Endodermal cell (in vitro differentiated cells): ENCODE measurements around the gene ULK3. TPM values are rescaled to one million over a fixed set of nuclear protein-coding genes. Genes with fewer than 3 reads are reported as not detected.
A peak's percentile ranks its signal among the peaks of the same experiment; 100 is the strongest.

Experiments used
- DNase-seq: peaks from one replicate; pipeline ENCODE4 v3.0.0-alpha.2; 2017
- H3K27ac ChIP-seq: 2 replicates; pipeline ENCODE4 v1.5.1; 2013; ENCODE audit warnings: mild to moderate bottlenecking, low read depth, low read length, moderate library complexity
- H3K27me3 ChIP-seq: 2 replicates; pipeline ENCODE4 v1.6.1; 2013; ENCODE audit warnings: mild to moderate bottlenecking, low read length, moderate library complexity; ENCODE audit not compliant: insufficient read depth, control insufficient read depth, poor library complexity, severe bottlenecking
- H3K36me3 ChIP-seq: 2 replicates; pipeline ENCODE4 v1.7.0; 2013; ENCODE audit warnings: mild to moderate bottlenecking, low read length, moderate library complexity; ENCODE audit not compliant: control insufficient read depth, insufficient read depth
- H3K4me1 ChIP-seq: one replicate; pipeline ENCODE4 v1.7.0; 2013; ENCODE audit warnings: low read length; ENCODE audit not compliant: control insufficient read depth, insufficient read depth
- H3K4me3 ChIP-seq: 2 replicates; pipeline ENCODE4 v1.5.1; 2013; ENCODE audit warnings: mild to moderate bottlenecking, low read length, moderate library complexity
- H3K9ac ChIP-seq: 2 replicates; pipeline ENCODE4 v1.6.1; 2013; ENCODE audit warnings: mild to moderate bottlenecking, low read length, moderate library complexity; ENCODE audit not compliant: poor library complexity, severe bottlenecking; ENCODE audit errors: extremely low read depth
- H3K9me3 ChIP-seq: 2 replicates; pipeline ENCODE4 v1.6.1; 2013; ENCODE audit warnings: mild to moderate bottlenecking, low read length, moderate library complexity; ENCODE audit not compliant: control insufficient read depth
- H3K27ac Mint-ChIP-seq: 2 replicates; pipeline ENCODE4 v1.8.0; 2020; ENCODE audit warnings: mixed read lengths
- H3K27me3 Mint-ChIP-seq: 2 replicates; pipeline ENCODE4 v1.8.0; 2021; ENCODE audit warnings: mild to moderate bottlenecking, mixed read lengths; ENCODE audit not compliant: insufficient read depth
- H3K36me3 Mint-ChIP-seq: 2 replicates; pipeline ENCODE4 v1.8.0; 2020; ENCODE audit warnings: low read depth, mixed read lengths
- H3K4me1 Mint-ChIP-seq: 2 replicates; pipeline ENCODE4 v1.8.0; 2020; ENCODE audit warnings: mixed read lengths
- H3K4me3 Mint-ChIP-seq: 2 replicates; pipeline ENCODE4 v1.8.0; 2020; ENCODE audit warnings: mild to moderate bottlenecking, moderate library complexity, mixed read lengths
- H3K9me3 Mint-ChIP-seq: 2 replicates; pipeline ENCODE4 v1.8.0; 2020; ENCODE audit warnings: mild to moderate bottlenecking, mixed read lengths
- WGBS, 2 experiments: methylation state at CpG; one replicate each; pipeline versions ENCODE4 v1.1.5 to v1.1.7; 2013; ENCODE audit warnings: missing lambda C conversion rate in 2 of 2, mixed read lengths in 1 of 2; ENCODE audit not compliant: insufficient coverage in 1 of 2, insufficient read length in 1 of 2; 5-methylcytosine and 5-hydroxymethylcytosine counted together
- total RNA-seq, 2 donors: library from RNA; stranded (reverse); fragmentation: NEBNext Ultra II Directional in 1 of 2; extraction: Animal tissue kit (Norgen Biotek cat#: 25700) in 1 of 2; gene quantifications; 2 replicates in 1 of 2; 3 replicates in 1 of 2; pipeline ENCODE4 v1.2.1, GENCODE V29; 2021
- TF ChIP-seq, protein P1 (sequence below): fragments of 200-600 bp; sonication (generic); conservative IDR thresholded peaks from 2 replicates; pipeline ENCODE4 v1.5.0; 2021; ENCODE audit warnings: antibody characterized with exemption, mild to moderate bottlenecking

Gene ULK3
- total RNA-seq, 2 donors from 2014 or later: 33.9 to 36.2 TPM

DNA sequence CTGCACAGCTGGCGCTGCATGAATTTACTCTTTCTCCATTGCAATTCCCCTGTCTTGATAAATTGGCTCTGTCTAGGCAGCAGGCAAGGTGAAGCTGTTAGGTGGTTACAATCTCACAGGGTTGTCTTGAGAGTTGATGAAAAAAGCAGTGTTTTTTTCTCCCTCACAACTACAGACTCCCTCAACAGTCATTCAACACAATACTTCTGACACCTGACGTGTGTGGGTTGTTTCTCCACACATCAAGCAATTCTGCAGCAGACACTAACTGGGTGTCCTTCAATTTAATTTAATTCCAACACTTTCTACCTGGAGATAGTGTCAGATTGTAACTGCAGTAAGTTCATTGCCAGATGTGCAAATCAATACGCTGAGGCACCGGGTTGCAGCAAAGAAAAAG is 35.3 kb upstream of the ULK3 start:
- Histone ChIP-seq H3K4me3 (no peak overlapping the region), H3K4me1 (peaks cover 3% of the 10 kb centered on the region), H3K9ac (no peak overlapping the region), H3K27ac (no peak overlapping the region), H3K9me3 (peaks cover 16% of the 10 kb centered on the region), H3K36me3 (no peaks in the 10 kb centered on the region), H3K27me3 (no peaks in the 10 kb centered on the region)
- Mint-ChIP-seq H3K4me1 (peaks cover 3% of the 10 kb centered on the region), H3K9me3 (peaks cover 7% of the 10 kb centered on the region), H3K27ac (no peak overlapping the region), H3K27me3 (peaks cover 1% of the 10 kb centered on the region), H3K36me3 (no peaks in the 10 kb centered on the region), H3K4me3 (no peak overlapping the region)
- 82 to 100% methylated on average over 1 to 4 of the region's 4 CpGs for WGBS, 2 experiments
- TF ChIP-seq, protein P1, sequence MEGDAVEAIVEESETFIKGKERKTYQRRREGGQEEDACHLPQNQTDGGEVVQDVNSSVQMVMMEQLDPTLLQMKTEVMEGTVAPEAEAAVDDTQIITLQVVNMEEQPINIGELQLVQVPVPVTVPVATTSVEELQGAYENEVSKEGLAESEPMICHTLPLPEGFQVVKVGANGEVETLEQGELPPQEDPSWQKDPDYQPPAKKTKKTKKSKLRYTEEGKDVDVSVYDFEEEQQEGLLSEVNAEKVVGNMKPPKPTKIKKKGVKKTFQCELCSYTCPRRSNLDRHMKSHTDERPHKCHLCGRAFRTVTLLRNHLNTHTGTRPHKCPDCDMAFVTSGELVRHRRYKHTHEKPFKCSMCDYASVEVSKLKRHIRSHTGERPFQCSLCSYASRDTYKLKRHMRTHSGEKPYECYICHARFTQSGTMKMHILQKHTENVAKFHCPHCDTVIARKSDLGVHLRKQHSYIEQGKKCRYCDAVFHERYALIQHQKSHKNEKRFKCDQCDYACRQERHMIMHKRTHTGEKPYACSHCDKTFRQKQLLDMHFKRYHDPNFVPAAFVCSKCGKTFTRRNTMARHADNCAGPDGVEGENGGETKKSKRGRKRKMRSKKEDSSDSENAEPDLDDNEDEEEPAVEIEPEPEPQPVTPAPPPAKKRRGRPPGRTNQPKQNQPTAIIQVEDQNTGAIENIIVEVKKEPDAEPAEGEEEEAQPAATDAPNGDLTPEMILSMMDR: no peak
- DNase-seq: no peak

GRCh38 chr15:74873756-74874424 is 30.9 kb upstream of the ULK3 start:
- Histone ChIP-seq H3K36me3 (peaks cover 6% of the 10 kb centered on the region), H3K27me3 (no peaks in the 10 kb centered on the region), H3K9ac (no peak overlapping the region), H3K9me3 (peaks cover 1% of the 10 kb centered on the region), H3K4me1 (peaks cover 7% of the 10 kb centered on the region), H3K27ac (no peak overlapping the region), H3K4me3 (peak overlapping the region; percentile 99)
- WGBS, 2 experiments: 44 to 50% methylated on average over 12 to 16 of the region's 16 CpGs
- H3K36me3 Mint-ChIP-seq: peaks cover 11% of the 10 kb centered on the region
- peak overlapping the region; percentile 85 for H3K4me3 Mint-ChIP-seq
- peaks cover 2% of the 10 kb centered on the region for H3K9me3 Mint-ChIP-seq
- peaks cover 27% of the 10 kb centered on the region for H3K4me1 Mint-ChIP-seq
- H3K27me3 Mint-ChIP-seq: peaks cover 1% of the 10 kb centered on the region
- TF ChIP-seq, protein P1: no peak
- peak overlapping the region; percentile 87 for H3K27ac Mint-ChIP-seq
- no peak for DNase-seq

DNA sequence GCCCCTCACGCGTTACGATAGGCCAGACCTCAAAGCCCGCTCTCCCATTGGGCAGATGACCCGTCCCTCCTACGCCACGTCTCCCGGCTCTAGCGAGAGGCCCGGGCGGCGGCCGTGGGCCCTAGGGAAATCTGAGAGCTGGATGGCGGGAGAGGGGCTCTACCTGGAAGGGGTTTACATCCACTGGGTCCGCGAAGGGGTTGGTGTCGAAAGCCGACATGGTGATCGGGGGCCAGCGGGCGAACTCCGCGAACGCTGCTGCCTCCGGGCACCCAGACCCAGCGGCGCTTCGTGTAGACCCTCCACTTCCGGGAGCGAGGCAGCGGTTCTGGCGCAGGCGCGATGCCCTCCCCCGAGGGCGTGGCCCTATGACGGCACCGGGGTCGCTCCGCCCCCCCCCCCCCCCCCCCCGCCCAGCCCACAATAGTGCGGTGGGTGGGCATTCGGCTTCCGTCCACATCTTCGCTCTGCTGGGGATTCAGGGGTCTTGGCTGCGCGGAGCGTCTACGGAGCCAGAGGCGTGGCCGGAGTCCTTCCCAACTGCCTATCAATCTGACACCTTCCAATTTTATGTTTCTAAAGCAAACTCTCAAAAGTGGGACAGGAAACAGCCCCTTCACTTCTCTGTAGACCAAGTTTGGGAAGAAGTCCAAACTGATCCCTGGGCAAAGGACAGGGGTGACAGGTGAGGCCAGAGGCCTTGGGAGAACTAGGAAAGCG is 30.2 kb upstream of the ULK3 start, which contains the start of gene SCAMP2:
SCAMP2 (minus strand) TSS at position 330 of the 720 bp plus-strand sequence; CDS start at position 220, 110 bp downstream.
- peaks cover 18% of the 10 kb centered on the region for H3K36me3 Mint-ChIP-seq
- WGBS, 2 experiments: 1 to 5% methylated on average over 11 to 41 of the region's 52 CpGs
- Histone ChIP-seq H3K9me3 (peaks cover 8% of the 10 kb centered on the region), H3K27ac (peak within 1 kb of the TSS; percentile 77), H3K36me3 (peaks cover 13% of the 10 kb centered on the region), H3K4me3 (peak within 1 kb of the TSS; percentile 99), H3K4me1 (peaks cover 7% of the 10 kb centered on the region), H3K9ac (peak within 1 kb of the TSS; percentile 96), H3K27me3 (no peaks in the 10 kb centered on the region)
- H3K9me3 Mint-ChIP-seq: peaks cover 6% of the 10 kb centered on the region
- peaks cover 1% of the 10 kb centered on the region for H3K27me3 Mint-ChIP-seq
- peak within 1 kb of the TSS; percentile 98 for H3K27ac Mint-ChIP-seq
- TF ChIP-seq, protein P1: no peak
- DNase-seq: peak; percentile 98
- H3K4me3 Mint-ChIP-seq: peak within 1 kb of the TSS; percentile 85
- H3K4me1 Mint-ChIP-seq: peaks cover 27% of the 10 kb centered on the region
